Ecto neural progenitor cell (in vitro differentiated cells): ENCODE results near the gene TMEM185A.
"Not testable (repeated sequence)": the region's sequence is repeated elsewhere in the genome, so short reads cannot be mapped to it uniquely, and the experiment has no call there.

ENCODE experiments used
- DNase-seq: peaks from one replicate; pipeline ENCODE4 v3.0.0-alpha.2; 2018; ENCODE audit warnings: low spot score

Gene TMEM185A

GRCh38 chrX:149619662-149620061, 11.9 kb downstream of the TMEM185A start:
- DNase-seq, result not testable (repeated sequence)

- no peak for DNase-seq
These were observed 12.7 kb downstream of the TMEM185A start for GRCh38 chrX:149618871-149619270.

- DNase-seq, result no peak
These were observed 19.9 kb downstream of the TMEM185A start for GRCh38 chrX:149611623-149612175.

- DNase-seq, result no peak
These were observed 21.1 kb downstream of the TMEM185A start for GRCh38 chrX:149610511-149610910.

GRCh38 chrX:149607699-149608098, 23.9 kb downstream of the TMEM185A start:
- DNase-seq, result no peak

DNA sequence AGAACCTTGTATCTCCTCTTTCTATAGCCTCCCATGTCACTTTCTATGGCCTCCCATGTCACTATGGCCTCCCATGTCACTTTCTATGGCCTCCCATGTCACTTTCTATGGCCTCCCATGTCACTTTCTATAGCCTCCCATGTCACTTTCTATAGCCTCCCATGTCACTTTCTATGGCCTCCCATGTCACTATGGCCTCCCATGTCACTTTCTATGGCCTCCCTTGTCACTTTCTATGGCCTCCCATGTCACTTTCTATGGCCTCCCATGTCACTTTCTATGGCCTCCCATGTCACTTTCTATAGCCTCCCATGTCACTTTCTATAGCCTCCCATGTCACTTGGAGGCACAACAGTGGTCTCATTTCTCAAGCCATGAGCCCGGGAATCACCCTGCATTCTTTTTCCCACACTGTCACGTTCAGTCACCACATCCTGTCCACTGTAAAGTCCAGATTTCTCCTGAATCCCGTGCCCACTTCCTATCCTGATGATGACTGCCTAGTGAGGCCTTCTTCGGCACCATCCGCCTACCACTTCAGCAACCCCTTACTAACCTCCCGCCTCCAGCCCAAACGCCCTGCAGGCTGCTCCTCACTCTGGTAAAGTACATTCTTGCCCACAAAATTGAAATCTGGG, 26.2 kb downstream of the TMEM185A start:
- not testable (repeated sequence) for DNase-seq

DNA sequence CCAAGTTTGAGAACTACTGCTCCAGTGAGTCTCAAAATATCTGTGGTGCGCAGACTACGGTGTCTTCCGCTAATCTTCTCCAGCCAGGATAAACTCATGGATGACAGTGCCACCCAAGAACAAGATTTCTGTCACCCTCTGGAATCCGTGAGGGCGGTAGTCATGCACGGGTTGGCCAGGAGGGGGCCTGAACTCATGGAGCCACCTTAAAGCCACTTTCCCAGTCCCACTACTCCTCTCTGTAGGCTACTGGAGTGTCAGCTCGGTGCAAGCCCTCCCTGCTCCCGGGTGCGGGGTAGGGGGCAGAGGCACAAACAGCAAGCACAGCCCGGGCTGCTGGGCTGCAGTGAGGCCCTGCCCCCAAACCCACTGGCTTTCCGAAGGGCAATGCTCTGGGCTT, 33.0 kb downstream of the TMEM185A start:
- not testable (repeated sequence) for DNase-seq

DNA sequence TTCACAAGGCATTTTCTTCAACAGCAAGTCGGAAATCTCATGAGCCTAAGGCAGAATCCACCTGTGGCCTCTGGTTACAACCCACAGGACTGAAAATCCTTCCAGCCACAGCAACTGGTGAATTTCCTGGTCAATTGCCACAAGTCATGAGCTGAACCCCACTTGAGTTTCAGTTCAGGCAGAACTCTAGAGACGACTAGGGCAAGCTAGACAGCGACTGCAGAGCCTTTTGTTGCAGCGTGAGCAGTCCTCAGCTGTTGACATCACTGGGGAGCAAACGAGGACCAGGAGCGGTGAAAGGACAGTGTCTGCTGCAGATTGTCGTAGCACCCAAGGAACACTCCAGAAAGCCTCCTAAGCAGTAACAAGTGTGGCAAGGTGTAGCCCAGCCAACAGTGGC, 35.6 kb downstream of the TMEM185A start:
- DNase-seq, result not testable (repeated sequence)

DNA sequence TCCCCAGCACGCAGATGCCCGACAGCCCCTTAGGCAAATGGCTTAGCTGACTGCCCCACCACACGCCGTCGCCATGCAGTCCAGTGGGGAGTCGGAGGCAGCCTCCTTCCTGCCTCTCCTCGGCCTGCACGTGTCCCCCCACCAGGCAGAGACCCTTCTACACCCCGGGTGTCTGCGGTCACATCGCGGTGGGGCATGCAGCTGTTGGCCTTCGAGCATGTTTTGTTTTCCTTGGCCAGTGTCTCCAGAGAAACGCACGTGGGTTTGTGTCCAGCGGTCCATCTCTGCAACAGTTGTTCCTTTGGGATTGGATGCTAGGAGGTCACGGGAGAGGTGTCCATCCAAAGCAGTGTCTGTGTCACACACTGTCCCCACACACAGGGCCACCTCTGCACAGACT, 36.4 kb downstream of the TMEM185A start, which contains the start of gene HSFX2:
TSS of gene HSFX2 (minus strand) at position 101 of the 400 bp plus-strand sequence. CDS start 614 bp downstream, outside the sequence.
- not testable (repeated sequence) for DNase-seq

DNA sequence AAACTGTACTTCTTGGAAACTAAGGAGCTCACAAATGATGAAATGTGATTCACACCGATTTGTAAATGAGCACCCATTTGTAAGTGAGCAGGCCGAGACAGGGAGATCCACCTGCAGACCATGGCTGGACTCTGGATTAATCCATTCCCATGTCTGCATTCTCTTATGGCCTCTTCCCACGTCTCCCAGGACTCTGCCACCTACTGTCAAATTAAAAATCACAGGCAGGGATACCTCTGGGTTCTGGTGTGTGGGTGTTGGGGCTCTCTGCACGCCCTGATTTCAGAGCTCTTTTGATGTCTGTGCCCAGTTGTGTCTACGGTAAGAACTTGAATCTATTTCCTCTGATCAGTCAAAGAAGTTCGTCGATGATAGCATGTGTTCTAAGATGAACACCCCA, 40.6 kb downstream of the TMEM185A start:
- DNase-seq, result not testable (repeated sequence)

DNA sequence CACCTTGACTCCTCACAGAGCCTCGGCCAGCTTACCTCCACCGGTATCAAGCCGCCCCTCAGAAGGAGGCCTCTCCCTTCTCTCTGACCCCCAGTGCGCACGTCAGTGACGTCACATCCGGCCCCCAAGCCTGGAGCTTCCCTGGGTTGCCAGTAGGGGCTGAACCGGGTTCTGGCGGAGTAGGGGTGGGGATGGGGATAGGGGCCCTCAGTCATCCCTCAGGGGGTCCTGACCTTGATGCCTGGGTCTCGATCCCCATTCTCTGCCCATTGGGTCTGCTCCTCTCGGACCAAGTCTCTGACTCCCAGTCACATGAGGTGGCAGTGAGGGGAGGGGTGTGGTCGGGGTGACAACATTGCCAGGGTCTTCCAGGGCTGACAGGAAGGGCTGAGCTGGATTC, 44.2 kb downstream of the TMEM185A start, which contains the start of gene MAGEA9B:
TSS of gene MAGEA9B (minus strand) at position 101 of the 400 bp plus-strand sequence. CDS start 4,280 bp downstream, outside the sequence.
- DNase-seq, result not testable (repeated sequence)

GRCh38 chrX:149585631-149586030, 46.0 kb downstream of the TMEM185A start:
- DNase-seq, result not testable (repeated sequence)

DNA sequence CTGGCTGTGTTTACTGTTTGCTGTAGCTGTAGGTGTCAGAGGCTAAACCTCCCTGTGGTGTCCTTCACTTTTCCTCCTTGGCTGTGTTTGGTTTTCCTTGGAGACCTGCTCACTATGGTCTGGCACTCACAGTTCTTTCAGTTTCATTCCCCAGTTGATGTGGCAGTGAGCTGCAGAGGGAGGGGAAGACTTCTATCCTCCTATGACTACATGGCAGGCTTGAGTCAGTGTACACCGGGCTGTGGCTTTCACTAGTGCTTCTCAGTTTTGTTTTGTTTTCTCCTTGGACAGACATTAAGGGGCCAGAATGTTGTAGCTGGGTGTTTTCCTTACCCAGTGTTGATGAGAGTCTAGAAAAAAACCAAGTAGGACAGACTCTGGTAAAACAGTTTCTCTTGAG, 58.1 kb downstream of the TMEM185A start:
- DNase-seq, result not testable (repeated sequence)

- DNase-seq, result no peak
These were observed 58.8 kb downstream of the TMEM185A start for GRCh38 chrX:149572743-149573142.

DNA sequence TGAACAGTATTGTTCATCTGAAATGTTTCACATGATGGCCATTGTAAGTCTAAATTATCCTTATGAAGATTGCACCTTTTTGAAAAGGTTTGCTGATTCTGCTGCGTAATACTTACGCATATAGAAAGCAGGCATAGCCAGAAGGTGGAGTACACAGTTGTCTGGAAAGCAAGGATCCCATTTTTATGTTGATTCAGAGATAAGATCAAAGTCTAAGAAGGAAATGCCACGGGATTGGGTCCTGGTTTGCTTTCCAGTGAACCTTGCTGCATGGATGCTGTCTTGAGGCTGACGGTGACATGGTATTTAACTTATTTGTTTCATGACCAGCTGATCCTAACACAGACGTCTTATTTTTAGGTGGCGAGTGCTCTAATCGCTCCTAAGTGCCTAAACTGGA, 59.8 kb downstream of the TMEM185A start:
- no peak for DNase-seq

DNA sequence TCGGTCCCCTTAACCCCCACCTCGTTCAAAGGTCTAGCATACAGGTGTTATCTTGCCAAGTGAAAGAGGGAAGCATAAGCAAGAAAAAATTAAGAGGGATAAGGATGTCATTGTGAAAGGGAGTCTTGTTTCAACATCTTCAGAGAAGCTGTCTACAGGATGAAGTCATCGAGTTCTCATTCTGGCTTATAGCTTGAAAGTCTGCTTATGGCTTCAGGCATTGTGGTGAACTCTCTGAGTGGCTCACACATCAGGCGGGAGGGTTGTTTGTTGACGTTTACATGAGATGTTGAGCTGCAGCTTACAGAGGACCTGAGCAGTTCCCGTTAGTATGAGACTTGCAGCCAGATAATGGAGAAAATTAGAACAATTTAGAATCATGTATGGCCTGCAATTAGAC, 60.9 kb downstream of the TMEM185A start:
- DNase-seq, result no peak

DNA sequence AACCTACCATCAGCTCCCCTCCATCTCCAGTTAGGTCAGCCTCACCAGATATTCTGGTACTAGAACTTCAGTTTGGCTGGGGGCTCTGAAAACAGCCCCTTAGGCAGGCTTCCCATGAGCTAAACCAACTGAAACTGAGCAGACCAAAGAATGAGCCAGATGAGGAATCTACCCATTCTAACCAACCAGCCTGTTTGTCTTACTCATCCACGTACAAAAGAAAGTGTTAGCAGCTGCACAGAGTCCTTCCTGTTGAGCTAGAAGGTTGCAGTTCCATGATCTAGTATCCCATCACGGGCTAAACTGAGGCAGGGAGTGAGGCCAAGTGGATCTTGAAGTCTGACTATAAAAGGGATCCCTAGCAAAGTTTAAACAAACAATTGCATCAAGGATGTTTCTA, 61.8 kb downstream of the TMEM185A start:
- DNase-seq, result no peak

DNA sequence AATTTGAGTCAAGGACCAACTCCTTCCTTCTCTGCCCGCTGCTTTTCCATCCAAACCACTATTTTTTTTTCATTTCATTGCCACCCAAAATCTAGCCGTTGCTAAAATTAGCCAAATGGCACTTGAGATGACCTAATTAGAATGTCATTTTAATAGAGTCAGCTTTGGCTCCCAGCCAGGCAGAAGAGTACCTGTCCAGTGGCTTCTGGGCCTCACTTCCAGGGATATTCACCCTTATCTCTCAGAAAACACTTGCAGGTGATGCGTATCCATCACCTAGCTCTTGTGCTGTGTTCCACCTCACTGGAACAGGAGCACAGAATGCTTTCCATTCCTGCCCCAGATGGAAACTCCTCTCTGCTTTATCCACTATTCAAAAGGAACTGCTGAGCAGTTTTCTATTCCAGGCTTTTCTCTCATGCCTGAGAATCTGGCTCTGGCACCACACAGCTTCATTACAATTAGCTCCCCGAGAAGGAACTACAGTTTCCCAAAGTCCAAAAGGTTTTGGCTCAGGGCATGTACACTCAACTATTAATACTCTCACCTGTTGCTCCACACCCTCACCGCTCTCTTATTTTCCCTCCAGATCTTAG, 62.8 kb downstream of the TMEM185A start:
- DNase-seq, result no peak

DNA sequence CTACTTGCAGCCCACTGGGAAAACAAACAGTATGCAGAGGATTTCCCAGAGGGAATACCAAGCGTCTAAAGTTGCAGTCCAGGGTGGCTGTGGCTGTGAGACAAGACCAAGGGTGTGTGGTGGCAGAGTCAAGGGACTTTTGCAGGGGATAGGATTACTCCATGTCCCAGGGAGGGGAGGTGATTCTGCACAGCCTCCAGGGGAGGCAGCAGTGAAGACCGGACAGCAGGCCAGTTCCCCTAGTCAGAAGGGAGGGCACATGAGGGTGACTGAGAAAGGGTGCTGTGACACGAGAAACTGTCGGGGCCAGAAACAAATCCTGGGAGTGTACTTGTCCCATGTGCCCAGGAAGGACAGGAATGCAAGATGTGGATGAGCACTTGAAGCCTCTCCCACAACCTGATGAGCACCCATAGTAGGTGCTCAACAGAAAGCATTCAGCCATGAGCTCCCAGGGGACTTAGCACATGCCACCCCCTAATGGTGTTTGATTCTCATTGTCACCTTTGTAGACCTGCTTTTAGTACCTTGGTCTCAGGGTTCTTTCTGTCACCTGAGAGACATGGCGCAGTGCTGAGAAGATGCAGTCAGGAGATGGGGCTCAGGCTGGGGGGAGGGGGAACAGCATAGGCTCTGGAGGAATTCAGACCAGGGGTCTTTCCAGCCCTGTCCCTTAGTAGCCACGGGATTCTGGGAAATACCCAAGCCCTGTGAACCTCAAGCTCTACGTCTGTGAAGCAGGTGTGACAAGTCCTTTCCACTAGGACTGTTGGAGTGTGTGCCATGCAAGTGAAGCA, 63.8 kb downstream of the TMEM185A start:
- DNase-seq, result no peak

DNA sequence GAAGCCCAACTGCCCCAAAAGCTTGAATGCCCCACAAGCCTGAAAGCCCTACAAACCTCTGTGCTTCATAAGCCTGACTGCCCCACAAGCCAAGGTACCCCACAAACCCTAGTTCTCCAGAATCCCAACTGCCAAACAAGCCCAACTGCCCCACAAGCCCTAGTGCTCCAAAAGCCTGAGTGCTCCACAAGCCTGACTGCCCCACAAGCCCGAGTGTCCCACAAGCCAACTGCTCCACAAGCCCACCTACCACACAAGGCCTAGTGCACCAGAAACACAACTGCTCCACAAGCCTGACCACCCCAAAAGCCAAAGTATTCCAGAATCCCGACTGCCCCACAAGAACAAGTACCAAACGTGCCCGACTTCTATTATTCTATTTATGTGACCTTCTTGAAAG, 68.2 kb downstream of the TMEM185A start:
- DNase-seq, result no peak

- not testable (repeated sequence) for DNase-seq
These were observed 76.3 kb downstream of the TMEM185A start for GRCh38 chrX:149555251-149555650.

- not testable (repeated sequence) for DNase-seq
These were observed 79.7 kb downstream of the TMEM185A start for GRCh38 chrX:149551939-149552248.
